PC-9 (cell line): ENCODE measurements around the gene CHRNA4.

ENCODE experiments used
- CTCF ChIP-seq: fragments of 200-600 bp; sonication (generic); conservative IDR thresholded peaks from 2 replicates; pipeline ENCODE4 v1.6.1; 2017; ENCODE audit warnings: mixed run types, antibody characterized with exemption, mild to moderate bottlenecking, moderate library complexity
- EZH2 ChIP-seq: fragments of 200-600 bp; sonication (generic); IDR thresholded peaks from 2 replicates; pipeline ENCODE4 v1.8.0; 2017; ENCODE audit warnings: antibody characterized with exemption, low read depth

- TF ChIP-seq CTCF (no peak), EZH2 (no peak)
Observed at GRCh38 chr20:63311186-63311832, 49.8 kb downstream of the CHRNA4 start.
